SIG-M5 treated with dmso at 0.1 percent for 504 hours (cell line): ENCODE measurements around the gene DOCK4.

ENCODE experiments used
- DNase-seq: peaks from one replicate; lab custom pipeline; 2025; ENCODE audit not compliant: unreplicated experiment; lab: John Stamatoyannopoulos, UW

The DOCK4 gene

DNA sequence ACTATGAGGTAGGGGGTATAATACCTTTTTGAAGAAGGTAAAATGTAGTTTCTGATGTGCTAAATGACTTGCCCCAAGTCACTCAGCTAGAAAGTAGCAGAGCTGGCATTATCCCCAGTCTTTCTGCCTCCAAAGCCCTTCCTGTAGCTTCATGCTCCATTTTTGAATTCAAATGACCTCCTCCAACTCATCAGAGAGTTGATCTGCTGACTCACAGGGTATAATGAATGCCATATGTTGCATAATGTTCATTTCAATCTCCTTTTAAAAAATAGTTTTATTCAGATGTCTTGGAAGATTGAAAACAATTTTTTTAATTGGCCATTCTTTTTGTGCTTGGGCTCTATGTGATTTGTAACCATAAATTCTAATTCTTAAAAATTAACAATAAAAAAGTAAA is 371.1 kb downstream of the DOCK4 start:
- DNase-seq: no peak

DNA sequence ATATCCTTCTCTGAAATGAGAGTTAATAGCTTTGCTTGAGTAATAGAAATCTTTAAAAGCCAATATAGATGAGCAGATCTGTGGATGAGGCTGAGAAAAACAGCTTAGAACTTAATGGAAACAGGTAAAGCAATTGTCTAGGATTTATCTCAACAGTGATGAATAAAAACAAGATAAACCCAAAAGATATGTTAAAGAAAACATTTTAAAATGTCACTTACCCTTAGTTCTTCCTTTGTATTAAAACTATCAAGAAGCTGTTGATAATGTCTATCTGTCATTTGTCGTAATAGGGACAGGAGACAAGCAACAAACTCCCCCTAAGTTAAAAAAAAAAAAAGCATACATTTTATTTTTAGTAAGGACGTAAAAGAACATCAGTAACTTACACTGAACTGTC is 371.8 kb downstream of the DOCK4 start:
- no peak for DNase-seq

DNA sequence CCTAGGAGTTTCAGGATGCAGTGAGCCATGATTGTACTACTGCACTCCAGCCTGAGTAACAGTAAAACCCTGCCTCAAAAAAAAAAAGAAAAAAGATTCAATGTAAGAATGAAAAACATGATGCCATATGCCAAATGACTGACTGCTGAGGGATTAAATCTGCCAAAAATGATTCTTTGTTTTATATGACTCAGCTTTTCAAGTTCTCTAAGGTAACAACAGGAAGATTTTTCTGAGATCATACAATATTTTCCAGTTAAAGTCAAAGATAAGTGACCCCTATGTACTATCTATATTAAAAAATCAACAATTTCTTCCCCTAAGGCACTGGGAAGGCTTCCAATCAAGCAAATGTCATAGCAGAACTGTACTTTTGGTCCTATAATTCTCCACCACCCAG is 372.7 kb downstream of the DOCK4 start:
- no peak for DNase-seq

- DNase-seq: no peak
Measured at GRCh38 chr7:111832174-111832573, 374.0 kb downstream of the DOCK4 start.

DNA sequence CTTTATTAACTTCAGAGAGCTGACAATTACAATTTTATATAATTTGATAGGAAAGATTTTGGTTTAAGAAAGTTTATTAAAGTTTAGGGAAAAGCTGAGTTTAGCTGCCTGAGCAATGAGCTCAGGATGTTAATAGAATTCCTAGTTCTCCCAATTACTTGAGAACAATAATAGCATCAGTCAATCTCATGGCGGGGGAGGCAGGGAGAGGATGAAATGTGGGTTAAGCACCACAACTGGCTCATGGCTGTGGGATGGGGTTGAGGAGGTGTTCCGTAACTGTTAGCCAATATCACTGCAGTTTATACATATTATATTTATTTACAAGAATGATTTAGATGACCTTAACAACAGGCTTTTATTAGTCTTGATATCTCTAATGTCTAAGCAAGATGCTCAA is 377.0 kb downstream of the DOCK4 start:
- no peak for DNase-seq

DNA sequence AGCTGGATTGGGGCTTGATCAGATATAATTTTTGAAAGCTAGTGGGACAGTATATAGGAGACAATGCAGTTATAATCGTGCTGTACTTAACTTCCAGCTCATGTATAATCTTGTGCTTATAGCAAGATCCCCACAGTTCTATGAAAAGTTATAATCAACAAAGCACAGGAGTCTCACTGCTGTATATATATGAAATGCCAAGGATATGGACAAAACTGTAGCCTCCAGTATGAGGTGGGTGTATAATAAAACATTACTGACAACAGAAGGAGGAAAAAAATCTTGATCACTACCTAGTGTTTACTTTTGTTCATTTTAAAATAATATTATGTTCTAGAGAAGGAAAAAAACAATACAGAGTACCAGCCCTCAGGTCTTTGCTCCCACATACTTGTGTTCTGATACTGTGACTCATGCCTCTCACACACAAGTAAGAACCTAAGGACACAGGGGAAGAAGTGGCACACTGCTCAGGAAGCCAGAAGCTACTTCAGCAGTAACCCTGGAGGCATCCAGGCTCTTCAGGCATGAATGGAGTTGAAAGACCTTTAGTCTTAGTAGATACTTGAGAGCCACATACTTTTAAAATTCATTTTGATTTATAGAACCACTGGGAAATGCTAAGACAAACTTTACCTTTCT is 378.2 kb downstream of the DOCK4 start:
- DNase-seq: no peak

DNA sequence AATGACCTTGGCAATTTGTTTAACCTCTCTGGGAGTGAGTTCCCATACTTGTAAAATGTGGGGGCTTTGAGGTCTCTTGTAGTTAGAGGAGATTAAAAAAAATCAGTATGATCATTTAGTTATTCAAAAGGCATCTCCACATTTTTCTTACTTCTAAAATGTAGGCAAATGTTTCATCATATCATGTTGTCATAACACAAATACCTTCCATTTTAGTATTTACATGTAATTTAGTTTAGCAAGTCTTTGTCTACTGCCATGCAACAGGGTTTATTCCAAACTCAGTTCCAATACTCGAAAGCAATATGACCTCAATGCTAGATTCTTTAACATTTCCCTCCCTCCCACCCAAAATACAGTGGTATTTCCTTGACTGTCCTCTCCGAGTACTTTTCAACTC is 381.2 kb downstream of the DOCK4 start:
- no peak for DNase-seq

DNA sequence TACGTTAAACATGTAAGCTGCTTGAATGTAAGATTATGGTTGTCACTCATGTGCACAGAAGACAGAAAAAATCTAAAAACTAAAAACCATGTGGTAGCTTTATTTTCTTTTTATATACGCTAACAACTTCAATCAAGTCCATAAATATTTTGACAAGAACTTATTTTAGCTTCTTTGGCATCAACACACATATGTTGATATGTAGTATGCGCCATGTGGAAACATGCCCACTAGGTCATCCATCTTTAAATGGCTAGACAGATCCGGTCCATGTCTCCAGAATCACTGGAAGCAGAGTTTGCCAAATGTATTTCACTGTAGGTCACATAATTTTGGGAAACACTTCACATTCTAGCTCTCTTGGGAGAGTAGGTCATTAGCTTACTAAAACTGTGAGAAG is 382.4 kb downstream of the DOCK4 start:
- DNase-seq: no peak

DNA sequence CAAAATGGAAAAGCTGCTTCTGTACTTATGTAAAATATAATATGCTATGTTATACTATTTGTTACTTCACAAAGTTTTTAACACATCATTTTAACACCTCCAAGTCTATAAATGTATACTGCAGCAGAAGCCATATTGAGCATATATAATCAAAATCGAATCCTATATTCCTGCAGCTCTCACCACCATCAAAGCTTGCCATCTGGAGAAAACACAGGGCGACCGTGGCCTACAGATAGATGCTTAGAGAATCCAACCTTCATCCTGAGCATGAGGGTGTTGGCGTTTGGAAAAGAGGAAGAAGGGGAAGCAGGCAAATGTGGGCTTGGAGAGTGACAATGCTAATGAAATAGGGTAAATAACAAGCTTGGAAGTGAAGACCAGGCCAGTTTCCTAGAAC is 385.2 kb downstream of the DOCK4 start:
- DNase-seq: no peak

GRCh38 chr7:111820621-111821020 is 385.6 kb downstream of the DOCK4 start:
- no peak for DNase-seq

- DNase-seq: no peak
Measured at GRCh38 chr7:111820121-111820520, 386.1 kb downstream of the DOCK4 start.

DNA sequence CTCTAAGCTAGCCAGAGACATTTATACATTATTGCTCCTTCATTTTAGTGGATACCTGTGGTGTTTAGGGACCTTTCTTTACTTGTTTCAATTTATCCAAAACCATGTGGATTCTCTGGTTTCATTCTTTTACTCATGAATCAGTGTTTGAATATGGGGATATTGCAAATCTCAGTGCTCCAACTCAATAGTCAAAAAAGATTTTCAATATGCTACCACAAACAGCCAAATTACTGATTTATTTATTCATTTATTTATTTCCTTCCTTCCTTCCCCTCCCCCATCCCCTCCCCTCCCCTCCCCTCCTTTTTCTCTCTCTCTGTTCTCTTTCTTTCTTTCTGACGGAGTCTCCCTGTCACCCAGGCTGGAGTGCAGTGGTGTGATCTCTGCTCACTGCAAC is 390.8 kb downstream of the DOCK4 start:
- DNase-seq: no peak

DNA sequence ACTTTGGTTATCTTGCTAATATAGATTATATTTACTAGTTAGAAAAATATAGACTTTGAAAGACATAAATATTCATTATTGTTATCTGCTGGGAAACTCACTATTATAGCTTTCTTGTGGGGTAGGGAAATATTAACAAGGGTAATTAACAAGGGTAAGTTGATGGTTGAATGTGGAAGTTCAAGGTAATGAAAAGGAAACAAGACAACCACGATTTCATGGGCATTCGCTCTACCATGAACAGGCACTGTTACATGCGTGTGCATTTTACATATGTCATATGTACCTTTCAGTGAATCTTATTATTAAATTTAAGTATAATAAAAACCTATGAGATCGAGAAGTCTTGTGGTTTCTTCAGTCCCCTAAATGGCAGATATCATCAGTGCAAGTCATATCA is 392.9 kb downstream of the DOCK4 start:
- no peak for DNase-seq

DNA sequence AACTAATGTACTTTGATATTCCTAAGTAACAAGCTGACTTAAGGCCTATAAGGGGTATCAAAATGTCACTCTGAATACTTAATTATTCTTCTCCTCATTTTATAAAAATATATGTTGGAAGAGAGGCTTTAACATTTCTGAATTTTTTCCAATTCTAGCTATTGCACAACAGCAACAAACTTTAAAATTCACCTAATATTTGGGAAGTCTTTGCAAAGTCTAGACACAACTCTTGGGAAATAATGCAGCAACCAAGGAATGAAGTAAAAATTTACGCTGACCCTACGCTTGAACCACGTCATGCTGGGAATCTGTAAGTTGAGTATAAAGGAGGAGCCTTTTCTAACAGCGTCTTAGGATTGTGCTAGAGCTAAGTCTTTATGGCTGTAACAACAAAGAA is 400.0 kb downstream of the DOCK4 start:
- no peak for DNase-seq

- DNase-seq: no peak
Measured at GRCh38 chr7:111803015-111803758, 403.0 kb downstream of the DOCK4 start.

- no peak for DNase-seq
Measured at GRCh38 chr7:111802194-111802772, 403.9 kb downstream of the DOCK4 start.

GRCh38 chr7:111801277-111801676 is 404.9 kb downstream of the DOCK4 start:
- no peak for DNase-seq

- DNase-seq: no peak
Measured at GRCh38 chr7:111796671-111797070, 409.5 kb downstream of the DOCK4 start.

- no peak for DNase-seq
Measured at GRCh38 chr7:111789870-111790269, 416.3 kb downstream of the DOCK4 start.

- DNase-seq: no peak
Measured at GRCh38 chr7:111789048-111789320, 417.2 kb downstream of the DOCK4 start.

DNA sequence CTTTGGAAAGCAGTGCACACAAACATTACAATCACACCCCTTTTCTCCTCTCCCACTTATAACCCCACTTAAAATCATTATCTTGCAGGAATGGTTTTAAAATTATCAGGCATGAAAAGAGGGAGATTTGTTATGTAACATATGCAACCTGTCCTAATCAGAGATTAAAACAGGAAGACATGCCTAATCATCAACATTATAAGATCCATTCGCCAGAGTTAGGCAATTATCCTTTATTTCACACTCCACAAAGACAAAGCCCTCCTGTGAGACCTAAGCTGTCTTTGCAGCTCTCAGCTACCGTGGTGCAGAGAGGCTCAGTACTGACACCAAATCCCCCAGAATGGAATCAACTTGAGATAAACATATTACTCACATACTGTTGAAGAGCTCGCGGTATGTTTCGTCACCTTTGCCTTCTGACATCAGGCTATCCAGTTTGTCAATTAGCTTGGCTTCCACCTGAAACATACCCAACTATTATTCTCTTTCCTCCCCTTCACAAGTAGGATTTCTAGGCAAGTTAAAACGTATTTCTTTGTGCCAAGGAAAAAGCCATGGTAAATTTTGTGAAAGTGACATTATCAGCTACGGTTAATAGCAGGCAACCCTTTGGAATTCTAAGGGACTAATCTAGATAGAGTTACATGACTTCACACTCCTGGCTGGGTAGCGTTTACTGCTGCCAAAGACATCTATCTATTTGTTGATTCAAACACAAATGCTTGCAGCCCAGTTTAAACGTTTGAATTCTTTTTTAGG is 417.7 kb downstream of the DOCK4 start:
- no peak for DNase-seq

DNA sequence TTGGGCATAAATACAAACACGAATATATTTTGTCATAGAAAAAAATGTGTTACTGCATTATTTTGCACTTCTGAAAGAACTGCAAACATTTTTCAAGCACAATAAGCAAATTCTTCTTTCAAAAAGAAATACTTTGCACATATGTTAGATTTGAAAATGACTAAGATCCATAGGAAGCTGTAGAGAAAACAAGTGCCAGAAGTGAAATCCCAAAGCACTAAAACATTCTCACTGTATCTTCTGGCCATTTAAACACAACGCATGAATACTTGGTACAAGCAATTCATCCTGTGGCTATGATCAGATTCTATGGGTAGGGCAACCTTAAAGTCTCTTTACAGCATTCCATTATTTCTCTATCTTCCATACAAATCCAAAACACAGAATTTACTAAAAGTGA is 418.5 kb downstream of the DOCK4 start:
- no peak for DNase-seq
